Measurements from ENCODE around the gene RFC4.
"Not testable (repeated sequence)": the region's sequence is repeated elsewhere in the genome, so short reads cannot be mapped to it uniquely, and the experiment has no call there.

The RFC4 gene

DNA sequence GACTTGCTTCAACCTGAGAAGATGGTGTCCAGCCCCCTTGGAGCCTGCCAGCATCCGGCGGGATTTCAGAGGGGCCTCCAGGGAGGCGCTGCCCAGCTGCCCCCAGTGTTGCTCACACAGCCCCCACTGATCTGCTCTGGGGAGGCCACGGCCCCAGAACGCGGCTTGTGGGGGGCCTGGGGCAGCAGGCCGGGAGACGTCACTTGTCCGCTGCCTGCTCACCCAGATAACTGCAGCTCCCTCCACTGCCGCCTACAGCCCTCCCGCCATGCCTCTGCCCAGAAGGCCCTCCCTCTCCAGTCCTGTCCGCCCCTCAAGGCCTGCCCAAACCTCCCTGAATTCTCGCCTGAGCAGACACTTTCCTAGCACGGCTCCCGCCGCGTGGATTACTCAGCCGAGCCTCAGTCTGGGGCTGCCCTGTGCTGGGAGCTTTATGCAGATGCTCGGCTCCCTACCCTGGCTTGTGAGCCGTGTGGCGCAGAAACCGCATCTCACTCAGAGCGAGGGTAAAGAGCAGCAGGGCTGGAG lies 19.1 kb upstream of the RFC4 start:
- peak; percentile 47 for DNase-seq (ENCODE audit: low read depth)

DNA sequence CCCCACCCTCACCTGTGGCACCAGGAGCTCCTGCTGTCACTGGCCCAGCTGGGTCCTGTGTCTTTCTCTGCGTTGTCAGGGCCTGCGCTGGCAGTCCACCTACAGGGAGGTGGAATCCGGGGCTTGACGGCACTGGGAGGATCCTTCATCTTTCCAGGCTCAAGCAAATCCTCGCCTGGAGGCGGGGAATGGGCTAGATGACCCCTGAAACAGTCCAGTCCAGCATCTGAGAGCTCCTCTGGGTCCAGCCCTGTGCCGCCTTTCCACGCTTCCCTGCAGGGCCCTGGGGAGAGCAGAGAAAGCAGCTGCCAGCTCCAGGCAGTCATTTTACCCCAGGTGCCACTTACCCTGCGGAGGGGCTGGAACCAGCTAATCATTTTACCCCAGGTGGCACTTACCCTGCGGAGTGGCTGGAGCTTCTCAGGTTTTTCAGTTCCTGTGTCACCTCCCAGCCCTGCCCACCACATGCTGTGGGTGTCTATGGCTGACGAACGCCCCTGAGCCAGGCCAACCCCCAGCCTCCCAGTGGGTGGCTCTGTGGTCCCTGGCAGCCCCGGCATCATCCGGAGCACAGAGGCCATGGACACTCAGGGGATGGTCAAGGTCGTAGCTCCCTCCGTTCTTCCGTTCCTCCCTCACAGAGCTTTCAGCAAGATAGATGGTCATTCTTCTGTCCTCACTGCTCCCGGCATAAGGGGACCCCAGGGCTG lies 18.3 kb upstream of the RFC4 start:
- no peak for DNase-seq (ENCODE audit: low read depth)

GRCh38 chr3:186823386-186823785 lies 17.1 kb upstream of the RFC4 start:
- DNase-seq (ENCODE audit: low read depth): peak; percentile 40

- not testable (repeated sequence) for DNase-seq (ENCODE audit: low read depth)
Observed at GRCh38 chr3:186822388-186822759, 16.1 kb upstream of the RFC4 start.

DNA sequence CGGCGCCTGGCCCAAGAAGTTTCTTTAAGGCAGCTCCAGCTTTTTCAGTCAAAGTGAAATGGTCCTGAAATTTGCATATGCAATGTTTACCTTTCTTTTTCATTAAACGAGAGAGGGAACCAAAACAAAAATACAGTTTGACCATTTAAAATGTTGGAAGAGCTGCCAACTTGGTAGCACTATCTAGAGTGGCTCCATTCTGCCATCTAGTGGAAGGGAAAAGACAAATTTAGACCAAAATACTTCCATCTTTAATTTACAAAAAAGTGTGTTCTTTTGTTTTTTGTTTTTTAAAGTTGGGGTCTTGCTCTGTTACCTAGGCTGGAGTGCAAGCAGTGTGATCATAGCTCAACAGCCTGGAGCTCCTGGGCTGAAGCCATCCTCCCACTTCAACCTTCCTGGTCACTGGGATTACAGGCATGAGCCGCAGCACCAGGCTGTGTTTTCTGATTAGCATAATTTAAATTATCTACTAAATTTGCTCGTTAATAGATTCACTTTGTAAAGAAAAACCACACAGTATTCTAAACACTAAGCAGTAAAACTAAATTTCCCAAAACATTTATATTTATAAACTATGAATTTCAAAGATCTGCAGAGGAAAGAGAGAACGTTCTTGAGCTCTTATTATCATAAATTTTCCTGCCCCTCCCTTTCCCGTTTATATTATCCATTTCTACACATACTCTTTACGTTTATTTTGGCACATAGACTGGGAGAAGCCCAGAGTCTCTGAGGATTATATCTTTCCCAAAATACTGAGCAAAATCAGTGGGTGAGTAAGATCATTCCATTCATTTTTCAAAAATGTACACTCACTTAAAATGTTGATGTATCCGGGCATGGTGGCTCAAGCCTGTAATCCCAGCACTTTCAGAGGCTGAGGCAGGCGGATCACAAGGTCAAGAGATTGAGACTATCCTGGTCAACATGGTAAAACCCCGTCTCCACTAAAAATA lies 15.4 kb upstream of the RFC4 start:
- DNase-seq (ENCODE audit: low read depth): peak; percentile 80

GRCh38 chr3:186818956-186819355 lies 12.7 kb upstream of the RFC4 start:
- no peak for DNase-seq (ENCODE audit: low read depth)

- DNase-seq (ENCODE audit: low read depth): no peak
Observed at GRCh38 chr3:186818516-186818915, 12.2 kb upstream of the RFC4 start.

DNA sequence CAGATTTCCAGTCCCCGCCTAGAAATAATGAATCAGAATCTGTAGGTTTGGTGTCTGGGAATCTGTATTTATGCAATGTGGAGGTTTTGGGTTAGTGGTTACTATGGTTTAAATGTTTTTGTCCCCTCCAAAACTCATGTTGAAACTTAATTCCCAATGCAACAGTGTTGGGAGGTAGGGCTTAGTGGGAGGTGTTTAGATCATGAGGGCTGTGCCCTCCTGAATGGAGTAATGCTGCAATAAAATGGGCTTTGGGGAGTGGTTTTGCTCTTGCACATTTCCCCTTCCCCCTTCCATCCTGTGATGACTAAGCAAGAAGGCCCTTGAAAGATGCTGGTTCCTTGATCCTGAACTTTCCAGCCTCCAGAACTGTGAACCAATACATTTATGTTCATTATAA lies 9.2 kb upstream of the RFC4 start:
- DNase-seq (ENCODE audit: low read depth): peak; percentile 51

DNA sequence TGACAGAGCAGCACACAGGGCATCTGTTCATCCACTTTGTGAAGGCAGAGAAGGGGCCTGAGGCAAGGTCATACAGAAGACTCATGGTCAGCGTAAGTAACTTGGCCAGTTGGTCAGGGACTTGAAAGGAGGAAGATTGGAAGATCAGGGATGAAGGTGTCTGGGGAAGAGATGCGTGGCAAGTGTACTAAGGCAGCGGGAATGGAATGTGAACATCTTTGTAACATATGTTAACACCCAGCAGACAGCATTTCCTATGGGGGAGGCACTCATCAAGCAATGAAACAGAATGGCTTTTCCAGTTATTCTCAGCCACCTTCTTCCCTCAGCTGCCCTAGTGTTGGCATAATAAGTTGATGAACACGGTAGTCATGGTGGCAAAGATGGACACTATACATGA lies 7.8 kb upstream of the RFC4 start:
- no peak for DNase-seq (ENCODE audit: low read depth)

DNA sequence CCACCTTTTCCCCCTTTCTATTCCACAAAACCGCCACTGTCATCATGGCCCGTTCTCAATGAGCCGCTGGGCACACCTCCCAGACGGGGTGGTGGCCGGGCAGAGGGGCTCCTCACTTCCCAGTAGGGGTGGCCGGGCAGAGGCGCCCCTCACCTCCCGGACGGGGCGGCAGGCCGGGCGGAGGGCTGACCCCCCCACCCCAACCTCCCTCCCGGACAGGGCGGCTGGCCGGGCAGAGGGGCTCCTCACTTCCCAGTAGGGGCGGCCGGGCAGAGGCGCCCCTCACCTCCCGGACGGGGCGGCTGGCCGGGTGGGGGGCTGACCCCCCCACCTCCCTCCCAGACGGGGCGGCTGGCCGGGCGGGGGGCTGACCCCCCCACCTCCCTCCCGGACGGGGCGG lies 5.0 kb upstream of the RFC4 start:
- not testable (repeated sequence) for DNase-seq (ENCODE audit: low read depth)

GRCh38 chr3:186810336-186810996 lies 4.2 kb upstream of the RFC4 start:
- no peak for DNase-seq (ENCODE audit: low read depth)

GRCh38 chr3:186807231-186807630 lies 949 bp upstream of the RFC4 start:
- DNase-seq (ENCODE audit: low read depth): no peak

GRCh38 chr3:186803447-186803846 lies 2.8 kb downstream of the RFC4 start:
- not testable (repeated sequence) for DNase-seq (ENCODE audit: low read depth)

- DNase-seq (ENCODE audit: low read depth): no peak
Observed at GRCh38 chr3:186802701-186803100, 3.6 kb downstream of the RFC4 start.

DNA sequence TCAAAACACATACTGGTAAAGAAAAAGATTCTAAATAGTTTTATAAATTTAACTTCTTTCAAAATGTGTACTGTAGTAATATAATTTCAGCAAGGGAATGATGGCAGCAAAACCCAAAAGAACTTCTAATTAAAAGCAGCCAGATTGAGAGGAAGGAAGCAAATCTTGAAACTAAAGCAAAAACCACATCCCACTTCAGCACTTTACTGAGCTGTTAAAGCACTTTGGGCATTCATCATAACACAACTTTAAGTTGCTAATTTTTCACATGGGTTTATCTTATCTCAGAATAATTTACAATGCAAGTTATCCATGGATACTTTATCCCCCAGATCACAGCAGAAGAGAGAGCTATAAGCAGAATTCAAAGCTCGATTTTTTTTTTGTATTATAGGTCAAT lies 6.0 kb downstream of the RFC4 start:
- DNase-seq (ENCODE audit: low read depth): no peak

DNA sequence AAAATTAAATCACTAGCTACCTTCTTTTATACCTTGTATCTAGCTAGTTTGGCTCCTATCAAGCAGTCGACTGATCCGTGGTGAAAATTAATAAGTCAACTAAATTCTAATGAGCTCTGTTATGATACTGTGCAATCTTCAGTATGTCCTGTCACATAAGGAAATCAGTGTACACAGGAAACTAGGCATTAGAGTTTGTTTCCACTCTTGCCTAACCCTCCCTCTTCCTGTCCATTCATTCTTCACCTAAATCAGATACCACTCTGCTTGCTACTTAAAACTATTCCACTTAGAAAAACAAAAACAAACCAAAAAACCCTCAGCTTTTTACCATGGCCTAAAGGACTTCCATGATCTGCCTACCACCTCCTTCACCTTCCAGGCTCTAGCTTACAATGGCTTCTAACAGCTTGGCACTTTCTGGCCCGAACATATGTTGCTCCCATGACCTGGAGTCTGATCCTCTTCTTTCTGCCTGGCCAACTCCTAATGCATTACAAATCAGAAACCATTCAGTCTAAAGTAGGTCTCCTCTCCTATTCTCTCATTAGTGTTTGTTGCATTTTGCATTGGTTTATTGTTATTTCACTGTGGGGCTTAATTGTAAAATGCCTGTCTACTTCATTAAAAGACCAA lies 7.9 kb downstream of the RFC4 start:
- DNase-seq (ENCODE audit: low read depth): no peak

- no peak for DNase-seq (ENCODE audit: low read depth)
Observed at GRCh38 chr3:186790261-186790981, 15.9 kb downstream of the RFC4 start.

DNA sequence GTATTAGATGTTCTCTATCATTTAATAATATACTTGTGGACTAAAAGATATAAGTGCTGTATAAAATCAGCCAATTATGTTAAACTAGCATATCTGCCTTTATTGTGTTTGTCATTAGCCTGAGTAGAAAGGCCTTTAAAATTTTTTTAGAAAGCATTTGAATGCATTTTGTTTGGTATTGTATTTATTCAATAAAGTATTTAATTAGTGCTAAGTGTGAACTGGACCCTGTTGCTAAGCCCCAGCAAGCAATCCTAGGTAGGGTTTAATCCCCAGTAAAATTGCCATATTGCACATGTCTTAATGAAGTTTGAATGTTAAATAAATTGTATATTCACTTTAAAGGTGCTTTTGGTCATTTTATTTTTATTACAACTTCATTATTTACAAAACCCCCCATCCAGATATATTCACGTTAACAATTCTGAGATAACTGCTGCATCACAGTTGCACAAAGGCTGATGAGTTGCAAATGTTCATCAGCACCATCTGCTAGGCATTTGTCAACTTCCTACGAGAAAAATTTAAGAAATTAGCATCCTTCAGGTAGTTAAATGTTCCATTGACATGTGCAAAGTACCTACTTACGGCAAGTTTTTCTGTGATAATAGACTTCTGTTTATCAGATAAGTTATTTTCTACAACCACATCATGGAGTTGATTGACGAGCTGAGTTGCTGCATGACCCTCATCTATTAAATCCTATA lies 16.6 kb downstream of the RFC4 start:
- no peak for DNase-seq (ENCODE audit: low read depth)

DNA sequence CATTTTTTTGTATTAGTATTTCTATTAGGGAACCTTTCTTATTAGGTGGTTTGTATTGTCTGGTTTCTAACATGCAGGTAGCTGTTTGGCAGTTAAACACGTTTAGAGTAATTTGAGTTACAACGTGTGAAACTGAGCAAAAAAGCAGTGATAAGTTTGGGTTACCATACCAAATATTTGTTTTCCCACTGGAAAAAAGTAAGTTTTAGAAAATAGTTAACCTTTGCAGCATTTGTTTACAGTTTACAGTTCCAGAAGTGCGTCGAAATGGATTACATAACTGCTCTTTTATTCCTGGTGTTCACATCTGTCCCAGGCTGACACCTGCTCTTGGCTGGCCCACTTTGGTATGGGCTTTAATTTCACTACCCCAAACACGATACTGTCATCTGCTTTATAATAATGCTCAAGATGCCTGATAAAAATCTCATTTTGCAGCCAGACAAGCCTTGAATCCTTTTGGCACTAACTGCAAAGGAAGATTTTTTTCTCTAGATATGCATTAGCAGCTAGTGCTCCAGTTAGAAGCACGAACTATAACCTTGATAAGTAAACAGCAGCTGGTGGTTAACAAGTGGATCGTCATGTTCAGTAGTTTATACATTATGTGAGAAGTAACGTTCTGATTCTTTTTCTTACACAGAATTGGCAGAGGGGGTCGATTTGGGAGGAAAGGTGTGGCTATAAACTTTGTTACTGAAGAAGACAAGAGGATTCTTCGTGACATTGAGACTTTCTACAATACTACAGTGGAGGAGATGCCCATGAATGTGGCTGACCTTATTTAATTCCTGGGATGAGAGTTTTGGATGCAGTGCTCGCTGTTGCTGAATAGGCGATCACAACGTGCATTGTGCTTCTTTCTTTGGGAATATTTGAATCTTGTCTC lies 17.6 kb downstream of the RFC4 start:
- no peak for DNase-seq (ENCODE audit: low read depth)
